Stimulated activated CD4-positive, alpha-beta T cell treated with anti-CD3 and anti-CD28 coated beads, Interleukin-1b, Interleukin-23, amount 100 ng/mL, for 48 hours (primary cell): Measurements from ENCODE around the gene UTF1.
"Not testable (repeated sequence)": the region's sequence is repeated elsewhere in the genome, so short reads cannot be mapped to it uniquely, and the experiment has no call there.

Experiments used
- DNase-seq: peaks from one replicate; pipeline ENCODE4 v3.0.0-alpha.2; 2020

UTF1 gene

DNA sequence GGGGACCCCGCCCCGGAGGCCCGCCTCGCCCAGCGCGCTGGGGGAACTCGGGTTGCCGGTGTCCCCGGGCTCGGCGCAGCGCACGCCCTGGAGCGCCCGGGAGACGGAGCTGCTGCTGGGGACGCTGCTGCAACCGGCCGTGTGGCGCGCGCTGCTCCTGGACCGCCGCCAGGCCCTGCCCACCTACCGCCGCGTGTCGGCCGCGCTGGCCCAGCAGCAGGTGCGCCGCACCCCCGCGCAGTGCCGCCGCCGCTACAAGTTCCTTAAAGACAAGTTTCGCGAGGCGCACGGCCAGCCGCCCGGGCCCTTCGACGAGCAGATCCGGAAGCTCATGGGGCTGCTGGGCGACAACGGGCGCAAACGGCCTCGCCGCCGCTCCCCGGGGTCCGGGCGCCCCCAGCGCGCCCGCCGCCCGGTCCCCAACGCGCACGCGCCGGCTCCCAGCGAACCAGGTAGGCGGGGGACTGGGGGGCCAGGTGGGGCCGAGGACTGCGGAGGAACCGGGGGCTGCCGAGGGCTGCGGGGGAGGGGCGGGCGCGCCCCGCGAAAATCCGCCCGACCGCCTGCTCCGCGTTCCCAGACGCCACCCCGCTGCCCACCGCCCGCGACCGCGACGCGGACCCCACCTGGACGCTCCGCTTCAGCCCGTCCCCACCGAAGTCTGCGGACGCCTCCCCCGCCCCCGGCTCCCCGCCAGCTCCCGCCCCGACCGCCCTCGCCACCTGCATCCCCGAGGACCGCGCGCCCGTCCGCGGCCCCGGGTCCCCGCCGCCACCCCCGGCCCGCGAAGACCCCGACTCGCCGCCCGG, 574 bp downstream of the UTF1 start:
- DNase-seq: no peak

DNA sequence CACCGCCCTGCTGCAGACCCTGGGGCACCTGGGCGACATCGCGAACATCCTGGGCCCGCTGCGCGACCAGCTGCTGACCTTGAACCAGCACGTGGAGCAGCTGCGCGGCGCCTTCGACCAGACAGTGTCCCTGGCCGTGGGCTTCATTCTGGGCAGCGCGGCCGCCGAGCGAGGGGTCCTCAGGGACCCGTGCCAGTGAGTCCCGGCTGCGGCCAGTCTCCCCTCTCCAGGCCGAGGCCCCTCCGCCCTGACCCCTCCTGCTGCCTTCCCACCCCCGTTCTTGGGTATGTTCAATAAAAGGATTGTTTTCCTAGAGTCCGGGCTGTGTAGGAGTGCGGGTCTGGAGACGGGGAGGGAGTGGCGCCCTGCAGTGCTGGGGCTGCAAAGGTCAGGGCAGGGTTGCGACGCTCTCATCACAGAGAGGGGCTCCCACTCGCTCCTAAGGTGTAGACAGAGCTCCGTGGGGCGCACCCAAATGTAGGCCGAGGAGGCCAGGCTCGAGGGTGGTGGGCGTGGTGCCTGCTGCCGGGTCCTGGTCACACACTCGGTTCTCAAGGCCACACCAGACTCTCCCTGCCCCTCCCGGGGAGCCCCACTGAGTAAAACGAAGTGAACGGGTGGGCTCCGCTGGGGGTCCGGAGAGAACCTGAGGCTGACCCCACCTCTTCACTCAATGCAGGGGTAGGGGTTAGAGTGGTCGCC, 1.4 kb downstream of the UTF1 start:
- no peak for DNase-seq

DNA sequence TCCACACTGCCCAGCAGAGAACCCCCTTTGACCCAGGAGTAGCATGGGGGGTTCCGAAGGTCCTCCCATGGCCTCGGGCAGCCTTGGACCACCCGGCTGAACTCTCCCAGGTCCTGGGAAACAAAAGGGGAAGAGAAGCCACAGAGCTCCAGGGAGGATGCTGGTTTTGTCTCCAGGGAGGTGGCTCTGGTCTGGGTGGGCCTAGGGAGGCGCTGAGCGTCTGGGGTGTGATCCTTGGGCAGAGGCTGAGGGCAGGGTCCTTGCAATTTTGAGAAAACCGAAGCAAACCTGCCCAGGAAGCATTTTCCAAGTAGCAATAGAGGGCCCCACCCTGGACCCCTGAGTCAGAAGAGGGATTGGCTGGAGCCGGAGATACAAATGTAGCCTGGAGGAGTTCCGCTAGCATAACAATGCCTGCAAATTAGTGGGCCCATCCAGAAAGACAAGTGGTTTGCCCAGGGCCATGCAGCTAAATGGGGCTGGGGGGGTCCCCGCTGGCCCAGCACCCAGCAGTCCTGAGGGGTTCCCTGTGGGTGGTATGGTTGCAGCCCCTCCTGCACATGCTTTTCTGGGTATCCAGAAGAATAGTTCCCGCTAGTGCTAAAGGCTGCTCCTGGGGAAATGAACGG, 2.0 kb downstream of the UTF1 start:
- DNase-seq: no peak

DNA sequence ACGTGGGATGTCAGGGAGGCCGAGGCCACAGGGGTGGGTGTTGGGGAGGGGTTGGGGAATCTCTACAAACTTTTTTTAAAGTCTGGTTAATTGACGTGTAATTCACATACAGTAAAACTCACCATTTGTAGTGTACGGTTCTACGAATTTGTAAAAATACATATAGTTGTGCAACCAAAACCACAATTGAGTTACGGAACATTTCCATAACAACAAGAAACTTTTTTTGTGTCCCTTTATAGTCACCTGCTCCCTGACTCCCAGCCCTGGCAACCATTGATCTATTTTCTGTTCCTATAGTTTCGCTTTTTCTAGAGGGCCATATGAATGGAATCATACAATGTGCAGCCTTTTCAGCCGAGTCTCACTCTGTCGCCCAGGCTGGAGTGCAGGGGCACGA, 4.8 kb downstream of the UTF1 start:
- not testable (repeated sequence) for DNase-seq

DNA sequence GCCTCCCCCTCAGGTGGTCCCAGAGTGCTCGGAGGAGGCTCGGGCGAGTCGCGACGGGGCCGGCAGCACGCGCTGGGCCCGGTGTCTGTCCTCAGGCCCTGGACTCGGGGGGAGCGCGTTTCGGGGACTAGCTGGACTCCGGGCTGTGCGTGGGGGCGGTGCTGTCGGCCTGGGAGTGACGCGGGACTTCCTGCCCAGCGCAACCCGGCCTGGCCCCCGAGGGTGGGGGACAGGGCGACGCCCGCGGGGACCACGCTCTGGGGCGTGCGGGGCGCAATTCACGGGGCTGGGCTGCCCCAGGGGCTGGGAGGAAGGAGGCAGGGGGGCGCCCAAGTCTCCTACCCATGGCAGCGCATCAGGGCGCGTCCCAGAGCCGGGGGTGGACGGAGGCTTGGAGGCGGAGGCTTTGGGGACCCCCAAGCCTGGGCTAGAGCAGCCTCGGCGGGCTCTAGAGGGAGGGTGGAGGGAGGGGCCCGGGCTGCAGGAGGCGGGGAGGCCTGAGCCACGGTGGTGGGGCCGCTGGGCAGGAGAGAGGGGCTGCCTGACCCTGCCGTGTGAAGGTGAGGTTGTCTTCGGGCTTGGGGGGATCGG, 5.3 kb downstream of the UTF1 start:
- no peak for DNase-seq

DNA sequence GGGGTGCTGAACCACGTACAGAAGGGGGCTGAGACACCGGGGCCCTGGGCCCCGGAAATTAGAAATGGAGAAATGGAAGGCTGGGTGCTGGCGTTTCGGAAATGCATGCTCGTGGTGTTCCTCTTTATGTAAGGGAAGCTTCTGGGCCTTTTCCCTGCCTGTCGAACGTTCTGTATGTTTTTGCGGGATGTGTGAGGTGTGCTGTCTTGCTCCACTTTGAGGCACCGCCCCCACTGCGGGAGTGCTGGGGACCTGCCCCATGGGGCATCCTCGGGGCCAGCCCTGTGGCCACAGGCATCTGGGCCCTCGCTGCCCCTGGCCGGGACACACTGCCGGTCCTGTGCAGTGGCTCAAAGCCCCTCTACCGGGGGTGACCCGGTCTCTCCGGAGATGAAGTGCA, 5.9 kb downstream of the UTF1 start:
- DNase-seq: no peak

DNA sequence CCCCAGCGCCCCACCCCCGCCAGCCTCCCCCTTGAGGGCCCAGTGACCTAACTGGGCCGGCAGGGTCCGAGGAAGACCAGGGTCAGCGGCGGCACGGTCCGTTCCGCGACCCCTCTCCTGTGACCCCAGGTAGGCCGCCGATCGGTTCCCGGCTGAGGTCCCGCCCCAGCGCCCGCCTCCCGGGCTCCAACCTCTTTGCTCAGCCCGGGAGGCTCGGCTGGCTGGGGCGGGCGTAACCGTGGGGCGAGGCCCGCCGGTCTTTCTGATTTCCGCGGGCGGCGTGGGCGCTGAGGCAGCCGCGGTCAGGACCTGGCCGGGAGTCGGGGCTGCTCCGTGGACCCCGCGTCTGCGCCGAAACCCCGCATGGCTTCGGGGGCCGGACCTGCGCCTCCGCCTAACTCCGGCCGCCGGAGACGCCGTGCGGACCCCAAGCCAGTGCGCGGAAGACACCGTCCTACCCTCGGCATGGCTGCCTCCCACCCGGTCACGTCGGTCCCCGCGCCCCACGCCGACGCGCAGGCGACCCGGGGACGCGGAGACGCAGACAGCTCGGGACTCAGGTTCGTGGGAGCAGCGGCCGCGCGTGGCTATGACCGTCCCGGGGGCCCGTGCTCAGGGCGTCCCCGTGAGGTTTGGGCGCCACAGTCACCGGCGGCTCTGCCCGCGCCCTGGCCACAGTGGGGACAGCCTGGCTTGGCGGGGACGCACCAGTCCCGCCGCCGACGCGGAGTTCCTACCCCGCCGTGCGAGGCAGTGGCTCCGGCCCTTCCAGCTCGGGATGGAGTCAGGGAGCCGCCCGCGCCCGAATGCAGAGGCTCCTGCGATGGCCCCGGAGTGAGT, 6.6 kb downstream of the UTF1 start:
- DNase-seq: no peak

DNA sequence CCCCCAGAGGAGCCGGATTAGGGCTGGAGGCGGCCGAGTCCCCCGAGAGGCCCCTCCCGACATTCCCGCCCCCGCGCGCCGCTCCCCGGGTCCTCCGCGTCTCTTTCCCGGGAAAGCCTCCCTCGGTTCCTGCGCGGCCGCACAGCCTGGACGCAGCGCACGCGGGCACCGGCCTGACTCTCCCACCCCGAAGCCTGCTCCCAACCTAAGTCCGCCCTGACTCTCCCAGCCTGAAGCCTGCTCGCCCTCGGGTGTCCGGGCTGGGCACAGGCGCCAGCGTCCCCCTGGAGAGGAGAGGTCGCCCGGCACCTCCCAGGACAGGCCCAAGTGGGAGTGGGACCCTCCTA, 7.2 kb downstream of the UTF1 start:
- no peak for DNase-seq

DNA sequence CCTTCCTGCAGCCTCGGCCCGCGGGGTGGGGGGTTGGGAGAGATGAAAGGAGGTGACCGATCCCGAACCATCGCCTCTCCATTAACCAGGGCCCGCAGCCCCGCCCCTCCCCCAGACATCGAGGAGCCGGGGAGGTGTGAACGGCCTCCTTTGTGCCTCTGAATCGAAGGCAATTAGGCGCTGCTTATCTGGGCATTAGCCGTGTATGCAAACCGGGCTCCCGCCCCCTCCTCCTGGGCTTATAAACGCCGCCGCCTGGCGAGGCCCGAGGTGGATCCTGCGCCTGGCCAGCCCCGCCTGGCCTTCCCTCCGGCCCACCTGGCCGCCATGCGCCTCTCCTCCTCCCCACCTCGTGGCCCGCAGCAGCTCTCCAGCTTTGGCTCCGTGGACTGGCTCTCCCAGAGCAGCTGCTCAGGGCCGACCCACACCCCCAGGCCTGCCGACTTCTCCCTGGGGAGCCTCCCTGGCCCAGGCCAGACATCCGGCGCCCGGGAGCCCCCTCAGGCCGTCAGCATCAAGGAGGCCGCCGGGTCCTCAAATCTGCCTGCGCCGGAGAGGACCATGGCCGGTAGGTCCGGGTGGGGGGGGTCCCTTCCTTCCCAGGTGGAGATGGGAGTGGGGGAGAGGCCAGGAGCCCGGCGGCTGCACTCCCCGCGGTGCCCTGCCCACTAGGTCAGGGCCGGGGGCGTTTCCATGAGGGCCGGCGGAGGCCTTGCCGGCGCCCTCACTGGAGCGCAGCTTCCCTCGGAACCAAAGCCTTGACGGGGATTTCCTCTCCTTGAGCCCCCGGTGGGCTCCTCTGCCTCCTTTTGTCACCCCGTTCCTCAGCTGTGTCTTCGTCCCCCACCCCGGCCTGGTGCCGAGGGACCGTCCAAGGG, 7.8 kb downstream of the UTF1 start, which contains the start of gene VENTX:
Gene VENTX (plus strand): TSS at position 268 of the 878 bp plus-strand sequence. CDS start 60 bp downstream, at position 328.
- no peak for DNase-seq

DNA sequence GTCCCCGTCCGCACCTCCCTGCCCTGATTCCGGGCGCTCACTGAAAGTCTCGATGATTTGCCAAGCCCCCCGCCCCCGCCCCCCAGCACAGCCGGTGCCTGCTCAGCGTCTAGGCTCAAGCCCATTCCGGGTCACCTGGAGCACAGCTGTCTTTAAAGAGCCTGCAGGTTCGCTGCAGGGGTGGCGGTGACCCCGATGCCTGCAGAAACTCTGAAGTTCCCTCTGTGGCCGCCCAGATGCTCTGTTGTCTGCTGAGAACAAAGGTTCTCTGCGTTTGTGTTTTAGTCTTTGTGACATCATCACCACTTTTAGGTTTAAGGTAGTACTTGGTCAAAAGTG, 8.4 kb downstream of the UTF1 start:
- no peak for DNase-seq

DNA sequence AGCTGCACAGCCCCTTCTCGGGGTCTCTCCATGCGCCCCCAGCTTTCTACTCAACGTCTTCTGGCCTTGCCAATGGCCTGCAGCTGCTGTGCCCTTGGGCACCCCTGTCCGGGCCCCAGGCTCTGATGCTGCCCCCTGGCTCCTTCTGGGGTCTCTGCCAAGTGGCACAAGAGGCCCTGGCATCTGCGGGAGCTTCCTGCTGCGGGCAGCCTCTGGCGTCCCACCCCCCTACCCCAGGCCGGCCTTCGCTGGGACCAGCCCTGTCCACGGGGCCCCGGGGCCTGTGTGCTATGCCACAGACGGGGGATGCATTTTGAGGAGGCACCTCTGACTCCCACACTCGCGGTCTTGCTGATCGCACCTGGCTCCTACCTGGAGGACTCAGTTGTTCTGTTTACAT, 10.0 kb downstream of the UTF1 start:
- no peak for DNase-seq

DNA sequence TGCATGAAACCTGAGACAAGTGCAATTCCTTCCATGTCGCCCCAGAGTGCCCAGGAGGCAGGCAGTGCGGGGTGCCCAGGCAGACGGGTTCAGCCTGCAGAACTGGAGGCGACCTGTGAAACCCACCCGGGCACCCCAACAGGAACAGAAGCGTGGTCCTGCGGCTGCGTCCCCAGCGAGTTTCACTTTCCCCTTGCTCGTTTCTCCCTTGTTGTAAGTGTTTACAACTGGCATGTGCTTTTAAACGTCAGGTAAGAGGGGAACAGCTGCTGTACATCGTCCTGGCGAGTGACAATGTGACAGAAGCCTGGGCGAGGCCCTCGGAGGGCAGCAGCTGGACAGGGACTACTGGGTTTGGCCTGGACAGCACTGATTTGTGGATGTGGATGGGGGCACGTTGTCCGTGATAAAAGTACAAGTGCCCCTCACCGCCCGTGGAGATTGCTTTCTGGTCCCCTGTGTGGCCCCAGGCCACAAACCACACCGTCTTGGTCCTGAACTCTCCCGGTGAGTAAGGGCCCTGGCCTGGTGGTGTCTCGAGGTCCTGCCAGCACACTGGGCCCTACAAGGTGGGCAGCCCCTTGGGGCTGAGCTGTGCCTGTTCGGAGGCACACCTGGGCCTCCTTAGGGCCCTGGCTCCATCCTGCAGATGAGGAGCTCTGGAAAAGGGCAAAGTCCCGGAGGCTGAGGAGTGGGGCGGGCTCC, 11.6 kb downstream of the UTF1 start:
- no peak for DNase-seq

DNA sequence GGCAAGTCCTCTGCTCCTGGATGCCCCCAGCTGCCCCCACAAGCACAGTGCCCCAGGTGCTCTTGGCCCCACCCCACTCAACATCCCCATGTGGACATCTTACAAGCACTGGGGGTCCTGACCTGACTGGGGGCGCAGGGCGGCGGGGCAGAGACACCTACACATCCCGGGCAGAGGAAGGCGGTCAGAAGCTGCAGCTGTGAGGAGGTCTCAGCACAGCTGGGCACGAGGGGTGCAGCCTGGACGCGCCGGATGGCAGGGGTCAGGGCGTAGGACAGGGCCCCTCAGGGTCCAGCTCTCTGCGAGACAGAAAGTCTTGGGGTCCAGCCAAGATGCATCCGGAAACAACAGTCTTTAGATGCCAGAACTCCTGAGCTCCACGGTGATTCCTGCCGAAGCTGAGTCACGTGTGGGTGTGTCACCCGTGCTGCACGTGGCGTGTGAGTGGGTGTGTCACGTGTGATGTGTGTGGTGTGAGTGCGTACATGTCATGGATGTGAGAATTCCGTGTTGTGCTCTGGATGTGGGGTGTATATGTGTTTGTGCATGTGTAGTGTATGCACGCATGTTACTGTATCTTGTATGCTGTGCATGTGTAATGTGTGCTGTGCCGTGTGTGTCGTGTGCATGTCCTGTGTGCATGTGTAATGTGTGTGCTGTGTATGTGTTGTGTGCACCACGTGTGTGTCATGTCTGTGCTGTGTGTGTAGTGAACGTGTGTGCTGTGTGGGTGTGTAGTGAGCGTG, 12.8 kb downstream of the UTF1 start:
- no peak for DNase-seq

DNA sequence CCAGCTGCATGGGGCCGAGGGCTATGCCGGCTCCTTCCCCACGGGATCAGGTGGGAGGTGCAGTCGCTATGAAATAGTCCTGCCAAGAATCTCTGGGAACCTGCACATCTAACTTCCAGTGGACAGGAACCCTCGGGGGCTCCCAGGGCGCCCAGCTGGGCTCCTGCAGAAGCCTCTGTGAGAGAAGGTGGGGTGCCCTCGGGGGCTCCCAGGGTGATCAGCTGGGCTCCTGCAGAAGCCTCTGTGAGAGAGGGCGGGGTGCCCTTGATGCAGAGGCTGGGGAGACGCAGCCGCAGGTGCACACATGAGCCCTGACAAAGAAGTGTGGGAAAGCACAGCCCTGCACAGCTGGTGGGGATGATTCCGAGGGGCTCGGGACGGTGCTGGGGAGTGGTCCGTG, 13.6 kb downstream of the UTF1 start:
- DNase-seq: no peak

DNA sequence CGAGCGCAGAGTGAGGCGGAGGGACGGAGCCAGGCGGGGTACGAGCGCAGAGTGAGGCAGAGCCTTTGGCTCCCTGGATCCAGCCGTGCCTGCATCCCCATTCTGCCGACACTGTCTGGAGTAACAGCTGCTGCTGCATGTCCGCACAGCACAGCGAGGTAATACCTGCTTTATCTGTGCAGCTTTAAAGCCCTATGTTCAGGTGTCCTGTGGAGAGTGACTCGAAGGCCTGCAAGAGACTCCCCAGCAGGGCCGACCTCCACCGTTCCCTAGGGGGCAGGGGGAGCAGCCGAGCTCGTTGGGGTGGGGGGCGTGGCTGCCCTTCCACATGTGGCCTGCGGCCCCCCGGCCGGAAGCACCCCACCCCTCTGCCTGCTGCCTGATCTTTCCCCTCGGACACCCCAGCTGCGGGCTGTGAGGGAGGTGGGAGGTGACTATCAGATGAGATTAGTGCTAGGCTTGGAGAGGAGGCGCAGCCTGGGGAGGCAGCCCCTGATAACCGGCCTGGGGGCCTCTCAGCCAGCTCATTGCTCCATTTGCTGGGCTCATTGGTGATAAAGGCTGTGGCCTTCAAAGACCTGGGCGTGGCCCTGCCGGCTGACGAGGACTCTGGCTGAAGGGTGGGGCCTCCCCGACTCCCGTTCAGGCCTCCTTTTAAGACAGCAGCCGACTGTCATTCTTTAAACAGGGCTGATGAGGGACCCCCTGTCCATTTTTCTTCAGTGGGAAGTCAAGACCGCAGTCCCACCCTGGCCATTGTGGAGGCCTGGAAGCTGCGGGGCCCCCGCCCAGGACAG, 15.6 kb downstream of the UTF1 start:
- no peak for DNase-seq

DNA sequence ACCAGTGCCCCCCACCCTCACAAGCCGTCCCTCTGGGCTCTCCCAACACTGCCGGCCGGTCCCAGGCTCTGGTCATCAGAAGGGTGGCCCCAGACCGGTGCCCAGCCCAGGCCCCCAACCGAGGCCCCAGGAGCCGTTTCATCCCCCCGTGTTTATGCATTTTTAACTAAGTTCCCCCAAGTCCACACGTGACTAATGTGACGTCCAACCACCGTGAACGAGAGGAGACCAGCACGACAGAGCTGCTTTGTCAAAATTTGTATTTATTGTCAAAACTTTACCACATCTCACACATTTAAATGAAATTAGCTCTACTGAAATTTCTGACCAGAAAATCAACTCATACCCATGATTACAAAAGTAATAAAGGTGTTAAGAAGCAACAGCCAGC, 16.2 kb downstream of the UTF1 start:
- no peak for DNase-seq

DNA sequence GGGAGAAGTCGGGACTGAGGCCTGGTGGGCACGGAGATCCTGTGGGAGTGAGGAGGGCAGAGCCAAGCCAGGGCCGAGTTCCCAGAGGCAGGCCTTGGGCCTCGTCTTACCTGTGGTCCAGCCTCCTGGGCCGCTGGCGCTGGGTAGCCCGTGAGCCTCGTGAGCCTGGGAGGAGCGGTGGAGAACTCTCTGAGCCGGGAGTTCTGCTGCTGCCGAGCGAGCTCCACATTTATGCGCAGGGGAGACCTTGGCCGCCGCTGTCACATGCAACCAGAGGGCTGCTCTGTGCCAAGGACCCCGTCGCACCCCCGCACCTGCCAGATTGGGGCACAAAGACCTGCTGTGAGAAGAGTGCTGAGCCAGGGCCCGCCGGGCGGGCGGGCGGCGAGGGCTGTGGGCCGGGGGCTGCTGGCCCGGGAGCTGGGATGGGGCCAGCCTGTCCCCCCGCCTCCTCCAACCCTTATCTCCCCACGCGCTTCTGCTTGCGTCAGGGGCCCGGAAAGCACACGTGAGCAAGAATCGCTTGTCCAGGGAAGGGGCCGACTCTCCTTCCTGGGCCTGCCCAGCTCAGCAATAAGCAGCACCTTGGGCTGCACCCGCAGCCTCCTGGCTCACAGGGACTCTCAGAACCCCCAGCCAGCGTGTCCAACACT, 17.8 kb downstream of the UTF1 start:
- no peak for DNase-seq

DNA sequence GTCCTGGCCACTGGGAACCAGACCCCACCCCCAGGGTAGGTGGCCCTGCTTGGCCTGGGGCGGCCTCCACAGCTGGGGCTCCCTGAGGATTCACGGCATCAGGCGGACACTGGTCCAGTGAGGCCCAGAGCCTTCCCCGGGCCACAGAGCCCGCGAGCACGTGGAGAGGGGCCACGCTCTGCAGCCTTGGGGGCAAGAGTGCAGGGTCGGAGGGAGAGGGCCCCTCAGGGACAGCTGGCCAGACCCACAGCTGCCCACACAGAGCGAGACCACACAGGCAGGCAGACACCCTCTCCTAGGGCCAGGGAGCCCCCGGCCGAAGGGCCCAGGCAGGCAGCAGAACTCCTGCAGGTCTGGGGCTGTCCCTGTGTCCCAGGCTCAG, 18.3 kb downstream of the UTF1 start:
- DNase-seq: no peak
